ENCODE results near the gene BTBD2.

Gene BTBD2

DNA sequence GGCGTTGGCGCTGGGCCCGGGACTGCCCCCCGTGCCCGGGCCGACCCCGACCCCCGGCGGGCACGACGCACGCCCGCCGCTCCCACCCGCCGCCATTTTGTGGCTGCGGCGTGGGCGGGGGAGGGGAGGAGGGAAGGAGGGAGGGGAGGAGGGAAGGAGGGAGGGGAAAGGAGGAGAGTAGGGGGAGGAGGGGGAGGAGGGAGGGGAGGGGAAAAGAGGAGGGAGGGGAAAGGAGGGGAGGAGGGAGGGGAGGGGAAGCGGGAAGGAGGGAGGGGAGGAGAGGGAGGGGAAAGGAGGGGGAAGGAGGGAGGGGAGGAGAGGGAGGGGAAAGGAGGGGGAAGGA is at the start of gene BTBD2:
TSS of gene BTBD2 (minus strand) at position 107 of the 343 bp plus-strand sequence. CDS start at position 96, 11 bp downstream.
- in situ Hi-C loops (cut with MboI; ENCODE audit: low sequenced_read_pairs): no loop called here

DNA sequence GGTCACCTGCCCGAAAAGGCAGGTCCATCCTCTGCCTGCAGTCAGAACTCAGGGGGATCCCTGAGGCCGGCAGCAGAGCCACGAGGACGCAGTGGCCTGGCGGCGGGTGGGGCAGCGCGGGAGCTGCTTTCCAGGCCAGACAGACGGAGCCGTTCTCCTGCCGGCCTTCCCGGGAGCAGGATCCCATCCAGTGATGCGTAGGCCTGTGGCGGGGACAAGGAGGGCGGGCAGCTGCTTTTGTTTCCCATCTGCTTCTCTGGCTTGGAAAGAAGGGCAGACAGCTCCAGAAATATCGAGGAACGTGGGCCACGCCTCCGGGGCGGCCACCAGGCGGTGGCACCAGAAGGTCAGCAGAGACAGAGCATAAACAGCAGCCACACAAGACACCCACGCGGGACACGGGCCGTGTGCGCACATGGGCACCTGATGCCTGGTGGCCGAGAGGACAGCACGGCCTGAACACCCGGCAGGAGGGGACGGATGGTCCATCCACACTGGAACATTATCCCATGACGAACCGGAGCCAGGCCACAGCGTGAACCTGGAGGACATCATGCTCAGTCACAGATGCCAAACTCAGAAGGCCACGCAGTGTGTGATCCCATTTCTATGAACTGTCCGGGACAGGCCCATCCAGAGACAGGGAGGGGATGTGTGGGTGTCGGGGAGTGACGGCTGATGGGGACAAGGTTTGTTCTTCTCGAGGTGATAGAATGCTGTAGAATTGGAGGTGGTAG is 49.4 kb upstream of the BTBD2 start:
- in situ Hi-C loops (cut with MboI; ENCODE audit: low sequenced_read_pairs): no loop called here

DNA sequence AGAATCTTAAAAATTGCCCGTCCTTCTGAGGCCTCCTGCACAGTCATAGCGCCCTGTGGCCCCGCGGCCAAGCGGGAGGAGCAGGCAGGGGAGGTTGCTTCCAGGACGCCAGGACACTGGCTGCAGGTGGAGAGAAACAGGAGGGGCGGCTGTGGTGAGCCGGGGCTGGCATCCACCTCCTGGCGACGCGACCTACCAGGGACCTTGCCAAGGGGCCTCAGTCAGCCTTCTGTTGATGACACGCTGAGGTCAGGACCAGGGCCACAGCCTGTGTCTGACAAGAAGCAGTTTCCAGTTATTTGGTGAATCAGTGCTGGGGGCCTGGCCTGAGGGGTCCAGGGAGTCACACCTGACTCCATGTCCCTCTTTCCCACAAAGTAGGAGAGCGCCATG is 48.9 kb upstream of the BTBD2 start:
- in situ Hi-C loops (cut with MboI; ENCODE audit: low sequenced_read_pairs): no loop called here

DNA sequence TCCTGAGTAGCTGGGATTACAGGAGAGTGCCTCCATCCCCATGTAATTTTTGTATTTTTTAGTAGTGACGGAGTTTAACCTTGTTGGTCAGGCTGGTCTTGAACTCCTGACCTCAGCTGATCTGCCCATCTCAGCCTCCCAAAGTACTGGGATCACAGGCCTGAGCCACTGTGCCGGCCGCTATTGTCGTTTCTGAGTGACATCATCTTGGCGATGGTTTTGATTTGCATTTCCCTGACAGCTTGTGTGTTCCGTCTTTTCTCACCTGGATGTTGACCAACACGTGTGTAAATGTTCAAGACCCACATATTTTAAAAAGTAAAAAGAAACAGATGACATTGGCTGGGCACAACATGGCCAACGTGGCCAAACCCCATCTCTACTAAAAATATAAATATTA is 48.3 kb upstream of the BTBD2 start:
- in situ Hi-C loops (cut with MboI; ENCODE audit: low sequenced_read_pairs): no loop called here

DNA sequence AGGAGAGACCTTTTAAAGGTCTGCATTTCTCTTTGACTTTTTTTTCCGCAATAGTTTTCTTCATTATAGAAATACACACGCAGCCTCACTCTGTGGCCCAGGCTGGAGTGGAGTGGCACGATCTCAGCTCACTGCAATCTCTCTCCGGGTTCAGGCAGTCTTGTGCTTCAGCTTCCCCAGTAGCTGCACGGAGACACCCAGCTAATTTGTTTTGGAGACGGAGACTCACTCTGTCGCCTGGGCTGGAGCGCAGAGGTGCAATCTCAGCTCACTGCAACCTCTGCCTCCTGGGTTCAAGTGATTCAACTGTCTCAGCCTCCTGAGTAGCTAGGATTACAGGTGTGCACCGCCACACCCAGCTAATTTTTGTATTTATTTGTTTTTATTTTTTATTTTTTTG is 47.3 kb upstream of the BTBD2 start:
- in situ Hi-C loops (cut with MboI; ENCODE audit: low sequenced_read_pairs): no loop called here

DNA sequence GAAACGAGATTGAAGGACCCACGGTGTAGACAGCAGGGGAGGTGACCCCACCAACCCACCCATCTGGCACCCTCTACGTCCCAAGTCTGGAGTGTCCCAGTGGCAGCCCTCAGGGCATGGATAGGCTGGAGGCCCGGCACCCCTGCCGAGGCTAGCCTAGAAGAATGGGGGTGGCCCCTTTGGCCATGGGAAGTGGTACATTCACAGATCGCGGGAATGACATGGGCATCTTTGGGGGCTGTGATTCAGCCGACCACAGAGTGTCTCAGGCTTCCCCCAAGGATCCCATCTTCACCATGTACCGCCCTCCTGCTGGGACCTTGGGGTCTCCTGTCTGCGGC is 46.8 kb upstream of the BTBD2 start:
- in situ Hi-C loops (cut with MboI; ENCODE audit: low sequenced_read_pairs): no loop called here

DNA sequence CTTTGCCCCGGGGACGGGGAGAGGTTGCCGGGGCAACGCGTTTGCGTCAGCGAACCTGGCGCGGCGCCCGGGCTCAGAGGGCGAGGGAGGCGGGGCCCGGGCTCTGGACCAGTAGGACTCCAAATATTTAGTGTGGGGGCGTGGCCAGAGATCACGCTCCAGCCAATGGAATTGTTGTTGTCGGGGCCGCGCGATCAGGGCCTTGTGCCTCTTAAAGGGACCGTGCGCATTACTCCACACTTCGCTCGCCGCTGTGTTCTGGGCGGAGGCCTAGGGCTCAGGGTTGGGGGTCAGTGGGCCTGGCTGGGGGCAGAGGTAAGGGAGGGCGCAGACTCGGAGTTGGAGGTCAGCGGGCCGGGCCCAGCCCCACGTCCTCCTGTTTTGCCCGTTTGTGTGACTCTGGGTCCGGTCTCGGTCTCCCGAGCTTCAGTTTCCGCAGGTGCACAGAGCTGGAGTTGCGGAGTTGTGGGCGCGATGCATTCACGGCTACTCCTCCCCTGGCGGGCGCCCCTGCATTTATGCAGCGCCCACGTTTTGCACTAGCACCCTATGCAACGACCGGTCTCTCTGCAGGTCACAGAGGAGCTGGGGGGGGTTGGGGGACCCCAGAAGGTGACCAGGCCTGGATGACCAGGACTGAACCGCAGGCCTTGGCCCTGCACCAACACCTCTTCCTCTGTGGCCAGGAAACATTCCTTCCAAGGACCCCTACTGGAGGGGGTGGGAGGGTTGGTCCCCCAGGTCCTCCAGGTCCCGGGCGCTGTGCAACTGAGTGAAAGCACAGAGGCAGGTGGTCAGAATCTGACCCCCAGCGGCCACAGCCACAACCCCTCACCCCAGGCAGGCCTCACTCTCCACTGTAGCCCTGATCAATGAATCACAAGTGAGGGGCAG is 46.2 kb upstream of the BTBD2 start:
- in situ Hi-C loops (cut with MboI; ENCODE audit: low sequenced_read_pairs): no loop called here

DNA sequence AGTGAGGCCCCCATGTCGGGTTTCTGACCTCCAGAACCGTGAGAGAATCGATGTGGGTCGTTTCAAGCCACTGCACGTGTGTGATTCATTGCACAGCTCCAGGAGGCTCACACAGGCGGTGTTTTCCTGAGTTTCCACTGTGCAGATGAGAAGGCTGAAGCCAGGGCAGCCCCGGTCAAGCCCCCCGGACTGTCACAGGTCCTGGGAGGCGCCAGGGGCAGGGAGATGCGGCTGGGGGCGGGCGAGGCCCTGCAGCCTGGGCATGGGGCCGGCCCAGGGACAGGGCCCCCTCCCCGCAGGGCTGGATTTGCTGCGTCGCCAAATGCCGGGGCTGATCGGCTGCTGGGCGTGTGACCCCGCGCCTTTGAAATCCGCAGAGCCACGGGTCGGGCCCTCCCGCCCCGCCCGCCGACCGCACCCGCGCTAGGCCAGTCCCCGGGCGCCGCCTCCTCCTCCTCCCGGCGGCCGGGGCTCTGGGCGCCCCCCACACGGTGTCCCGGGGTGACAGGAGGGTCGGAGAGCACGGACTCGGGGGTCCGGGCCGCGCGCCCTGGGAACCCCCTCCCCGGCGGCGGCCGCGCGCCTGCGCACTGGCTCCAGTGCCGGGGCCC is 45.5 kb upstream of the BTBD2 start:
- in situ Hi-C loops (cut with MboI; ENCODE audit: low sequenced_read_pairs): no loop called here

DNA sequence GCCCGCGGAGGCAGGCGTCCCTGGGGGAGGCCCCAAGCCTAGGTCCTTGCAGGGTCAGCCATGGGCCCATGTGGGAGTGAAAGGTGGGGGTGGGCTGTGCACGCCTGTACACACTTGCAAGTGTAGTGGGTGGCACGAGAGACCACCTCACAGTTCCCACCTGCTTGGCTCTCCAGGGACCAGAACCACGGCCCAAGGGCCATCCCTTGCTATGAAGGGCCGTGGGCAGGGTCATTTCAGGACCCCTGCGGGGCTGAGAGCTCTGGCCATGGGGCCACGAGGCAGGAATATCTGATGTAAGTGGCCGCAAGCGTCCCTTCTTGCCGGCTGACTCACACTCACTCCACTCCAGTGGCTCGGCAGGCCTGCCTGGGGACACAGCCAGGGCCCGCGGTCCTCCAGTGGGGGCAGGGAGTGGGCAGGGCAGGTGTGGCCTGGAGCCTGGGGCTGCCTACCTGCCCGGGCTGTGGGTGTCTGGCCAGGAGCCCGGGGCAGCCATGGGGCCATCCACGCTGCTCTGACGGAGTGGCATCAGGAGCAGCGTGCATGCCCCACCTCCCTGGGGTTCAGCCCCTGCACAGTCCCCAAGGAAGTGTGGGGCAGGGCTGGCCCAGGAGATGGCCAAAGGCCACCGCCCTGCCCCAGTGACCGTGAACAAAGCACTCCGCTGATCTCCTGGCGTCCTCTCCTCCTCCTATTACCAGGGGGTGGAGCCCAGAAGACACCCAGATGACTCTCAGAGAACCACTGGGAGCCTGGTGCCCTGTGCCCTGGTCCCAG is 44.1 kb upstream of the BTBD2 start:
- in situ Hi-C loops (cut with MboI; ENCODE audit: low sequenced_read_pairs): no loop called here

DNA sequence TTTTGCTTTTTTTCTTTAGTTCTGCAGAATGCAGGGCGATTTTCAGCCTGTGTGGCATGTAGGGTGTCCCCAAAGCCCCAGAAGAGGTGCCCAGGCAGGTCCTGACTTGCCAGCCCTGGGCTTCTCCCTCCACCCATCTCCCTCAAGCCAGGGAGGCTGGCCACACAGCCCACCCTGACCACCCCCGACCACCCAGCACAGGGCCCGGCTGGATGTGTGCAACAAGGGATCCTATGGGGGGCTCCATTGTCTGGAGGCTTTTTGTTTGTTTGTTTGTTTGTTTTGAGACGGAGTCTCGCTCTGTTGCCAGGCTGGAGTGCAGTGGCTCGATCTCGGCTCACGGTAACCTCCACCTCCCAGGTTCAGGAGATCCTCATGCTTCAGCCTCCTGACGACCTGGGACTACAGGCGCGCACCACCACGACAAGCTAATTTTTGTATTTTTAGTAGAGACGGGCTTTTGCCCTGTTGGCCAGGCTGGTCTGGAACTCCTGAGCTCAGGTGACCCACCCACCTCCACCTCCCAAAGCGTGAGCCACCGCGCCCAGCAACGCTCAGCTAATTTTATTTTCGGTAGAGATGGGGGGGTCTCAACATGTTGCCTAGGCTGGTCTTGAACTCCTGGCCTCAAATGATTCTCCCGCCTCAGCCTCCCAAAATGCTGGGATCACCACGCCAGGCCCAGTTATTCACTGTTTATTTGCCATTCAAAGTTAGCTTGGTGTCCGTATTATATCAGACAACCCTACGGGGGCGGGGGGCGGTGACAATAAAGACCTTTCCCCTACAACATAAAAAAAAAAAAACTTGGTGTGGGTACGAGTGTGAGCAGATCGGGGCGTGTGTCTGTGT is 43.3 kb upstream of the BTBD2 start:
- in situ Hi-C loops (cut with MboI; ENCODE audit: low sequenced_read_pairs): no loop called here

DNA sequence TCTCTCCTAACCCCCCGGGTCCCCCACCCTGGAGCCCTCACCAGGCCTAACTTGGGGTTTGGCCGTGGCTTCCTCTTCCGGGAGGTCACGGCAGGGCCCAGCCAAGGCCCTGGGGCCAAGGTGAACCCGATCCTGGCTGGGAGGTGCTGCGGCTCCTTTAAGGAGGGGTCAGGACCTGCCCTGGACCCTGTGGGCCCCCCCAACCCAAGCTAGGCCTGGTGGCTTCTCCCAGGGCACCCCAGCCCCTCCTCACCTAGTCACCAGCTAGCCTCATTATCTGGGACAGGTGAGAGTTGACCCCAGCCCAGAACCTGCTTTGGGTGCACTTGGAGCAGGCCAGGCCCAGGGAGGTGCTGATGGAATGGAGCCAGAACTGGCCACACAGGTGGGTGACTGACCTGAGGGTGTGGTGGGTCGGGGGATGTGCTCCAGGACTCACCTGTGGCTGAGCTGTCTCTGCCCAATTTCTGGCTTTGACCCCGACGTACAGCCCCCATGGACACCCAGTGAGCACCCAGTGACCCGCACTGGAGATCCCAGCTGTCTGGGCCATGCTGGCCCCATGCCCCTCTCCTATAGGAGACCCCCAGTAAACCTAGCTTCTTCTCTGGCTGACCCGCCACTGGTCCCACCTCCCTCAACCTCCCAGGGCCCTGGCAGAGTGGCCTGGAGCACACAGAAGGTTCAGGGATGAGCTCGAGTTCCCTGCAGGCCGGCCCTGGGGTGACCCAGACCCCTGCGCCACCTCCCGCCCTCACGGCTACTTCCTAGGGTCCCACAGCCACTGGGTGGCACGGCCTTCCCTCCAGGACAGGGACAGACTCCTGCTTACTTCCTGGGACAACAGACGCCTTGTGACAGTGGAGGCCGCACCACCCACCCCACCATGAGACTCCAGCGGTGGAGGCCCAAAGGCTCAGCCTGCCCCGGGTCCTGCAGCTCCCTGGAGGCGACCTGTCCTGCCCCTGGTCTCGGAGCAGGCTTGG is 42.3 kb upstream of the BTBD2 start:
- in situ Hi-C loops (cut with MboI; ENCODE audit: low sequenced_read_pairs): no loop called here

DNA sequence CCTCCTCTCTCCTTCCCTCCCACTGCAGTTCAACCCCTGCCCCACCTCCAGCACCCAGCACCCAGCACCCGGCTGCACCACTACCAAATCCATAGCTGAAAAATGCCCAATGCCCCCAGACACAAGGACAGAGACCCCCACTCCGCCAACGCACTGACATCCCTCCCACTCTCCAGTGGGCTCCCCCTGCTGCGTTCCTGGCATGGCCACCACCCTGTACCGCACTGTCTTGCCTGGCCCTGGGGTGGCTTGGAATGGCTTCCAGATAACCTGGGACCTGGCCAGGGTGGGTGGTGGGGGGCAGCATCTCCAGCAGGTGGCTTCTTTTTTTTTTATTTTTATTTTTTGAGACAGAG is 41.3 kb upstream of the BTBD2 start:
- in situ Hi-C loops (cut with MboI; ENCODE audit: low sequenced_read_pairs): no loop called here

DNA sequence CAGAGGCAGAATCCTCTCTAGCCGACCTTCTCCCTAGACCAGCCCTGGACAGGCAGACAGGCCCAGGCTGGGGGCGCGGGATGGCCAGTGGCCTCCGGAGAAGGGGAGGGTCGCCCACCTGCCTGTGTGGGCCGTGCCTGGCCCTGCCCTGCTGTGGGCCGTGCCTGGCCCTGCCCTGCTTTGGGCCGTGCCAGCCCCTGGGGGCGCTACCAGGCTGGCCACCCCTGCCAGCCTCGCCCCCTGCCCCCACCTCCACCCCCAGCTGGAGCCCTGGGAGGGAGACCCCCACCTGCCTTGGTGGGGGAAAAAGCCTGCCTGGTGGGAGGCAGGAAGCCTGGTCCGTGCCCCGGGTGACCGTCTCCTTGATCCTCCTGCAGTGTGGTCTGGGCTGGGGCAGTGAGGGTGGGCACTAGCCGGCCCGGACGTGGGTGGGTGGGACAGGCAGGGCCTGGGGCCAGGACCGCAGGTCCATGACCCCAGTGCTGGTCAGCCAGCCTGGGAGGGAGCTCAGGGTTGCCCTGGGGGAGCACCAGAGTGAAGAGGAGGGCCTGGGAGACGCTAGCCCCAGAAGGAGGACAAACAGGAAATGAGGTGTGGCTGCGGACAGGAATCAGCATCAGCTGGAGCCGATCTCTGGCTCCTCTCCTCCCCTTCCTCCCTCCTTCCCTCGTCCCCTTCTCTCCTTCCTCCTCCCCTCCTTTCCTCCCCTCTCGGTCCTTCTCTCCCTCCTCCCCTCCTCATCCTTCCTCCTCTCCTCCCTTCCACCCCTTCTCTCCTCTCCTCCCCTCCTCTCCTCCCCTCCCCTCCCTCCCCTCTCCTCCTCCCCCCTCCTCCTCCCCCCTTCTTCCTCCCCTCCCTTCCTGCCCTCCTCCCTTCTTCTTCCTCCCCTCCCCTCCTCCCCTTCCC is 40.7 kb upstream of the BTBD2 start:
- in situ Hi-C loops (cut with MboI; ENCODE audit: low sequenced_read_pairs): no loop called here

DNA sequence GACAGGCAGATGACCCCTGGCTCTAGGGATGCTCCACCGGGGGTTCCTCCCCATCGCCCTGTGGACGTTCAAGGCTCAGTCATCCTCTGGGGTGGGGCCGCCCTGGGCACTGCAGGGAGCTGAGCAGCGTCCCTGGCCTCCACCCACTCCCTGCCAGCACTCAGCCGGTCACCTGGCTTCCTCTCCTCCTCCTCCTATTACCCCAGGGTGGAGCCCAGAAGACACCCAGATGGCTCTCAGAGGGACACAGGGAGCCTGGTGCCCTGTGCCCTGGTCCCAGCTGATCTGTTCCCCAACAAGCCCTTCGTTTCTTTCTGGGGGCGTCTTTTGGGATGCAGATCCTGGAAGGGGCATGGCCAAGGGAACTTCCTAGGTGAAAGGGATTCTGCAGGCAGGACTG is 39.2 kb upstream of the BTBD2 start:
- in situ Hi-C loops (cut with MboI; ENCODE audit: low sequenced_read_pairs): no loop called here

DNA sequence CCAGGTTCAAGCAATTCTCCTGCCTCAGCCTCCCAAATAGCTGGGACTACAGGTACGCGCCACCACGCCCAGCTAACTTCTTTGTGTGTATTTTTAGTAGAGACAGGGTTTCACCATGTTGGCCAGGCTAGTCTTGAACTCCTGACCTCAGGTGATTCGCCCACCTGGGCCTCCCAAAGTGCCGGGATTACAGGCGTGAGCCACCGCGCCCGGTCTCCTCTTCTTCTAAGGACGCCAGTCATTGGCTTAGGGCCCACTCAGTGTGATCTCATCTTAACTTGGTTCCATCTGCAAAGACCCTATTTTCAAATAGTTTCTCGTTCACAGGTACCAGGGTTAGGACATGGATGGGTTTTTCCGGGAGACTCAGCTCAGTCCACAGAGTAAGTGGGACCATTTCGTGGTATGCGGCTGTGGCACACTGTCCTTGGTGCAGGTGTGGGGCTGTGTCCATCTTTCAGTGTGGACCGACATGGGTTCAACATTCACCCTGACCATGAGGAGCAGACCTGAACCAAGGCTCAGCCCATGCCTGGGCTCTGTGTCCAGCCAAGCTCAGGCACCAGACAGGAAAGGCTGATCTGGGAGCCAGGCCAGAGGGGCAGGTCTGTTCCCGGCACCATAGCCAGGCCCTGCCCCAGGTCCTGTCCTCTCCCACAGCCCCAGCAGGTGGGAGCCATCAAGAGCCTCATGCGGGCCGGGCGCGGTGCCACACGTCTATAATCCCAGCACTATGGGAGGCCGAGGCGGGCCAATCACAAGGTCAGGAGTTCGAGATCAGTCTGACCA is 38.3 kb upstream of the BTBD2 start:
- in situ Hi-C loops (cut with MboI; ENCODE audit: low sequenced_read_pairs): no loop called here

DNA sequence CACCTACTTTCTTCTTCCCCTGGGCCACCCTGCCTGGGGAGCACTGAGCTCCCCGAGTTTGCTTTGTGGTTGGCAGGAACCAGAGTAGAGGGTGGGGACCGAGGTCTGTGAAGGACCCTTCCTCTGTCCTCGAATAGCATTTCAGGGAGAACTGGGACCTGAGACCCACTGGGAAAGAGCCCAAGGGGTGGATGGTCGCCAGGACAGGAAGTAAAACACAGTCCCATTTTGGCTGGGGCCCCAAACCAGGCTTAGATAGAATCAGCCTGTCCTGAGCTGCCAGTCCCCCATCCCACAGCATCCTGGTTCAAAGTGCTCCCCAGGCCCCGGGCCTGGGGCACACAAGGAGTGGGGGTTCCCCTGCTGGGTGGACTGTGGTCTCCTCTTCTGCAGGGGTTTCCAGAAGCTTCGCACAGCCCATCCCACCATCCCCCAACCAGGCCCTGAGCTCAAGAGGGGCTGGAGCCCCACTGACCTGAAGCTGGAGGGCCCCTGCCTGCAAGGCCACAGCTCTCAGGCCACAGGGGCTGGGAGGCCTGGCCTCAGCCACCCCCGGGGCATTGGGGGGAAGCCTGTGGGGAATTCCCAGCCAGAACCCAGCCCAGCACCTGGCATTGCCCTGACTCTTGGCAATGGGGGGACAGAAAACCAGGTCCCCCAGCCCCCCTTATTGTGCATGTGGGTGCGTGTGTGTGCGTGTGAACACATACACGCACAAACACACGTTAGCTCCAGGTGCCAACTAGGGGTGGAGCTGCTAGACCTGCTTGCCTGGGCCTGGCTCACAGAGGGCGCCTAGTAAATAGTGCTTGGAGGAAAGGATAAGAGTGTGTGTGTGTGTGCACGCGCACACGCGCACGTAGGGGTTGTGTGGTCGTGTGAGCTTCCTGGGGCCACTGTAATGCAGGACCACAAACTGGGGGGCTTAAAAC is 36.5 kb upstream of the BTBD2 start:
- in situ Hi-C loops (cut with MboI; ENCODE audit: low sequenced_read_pairs): no loop called here

Data from HL-60/S4 (cell line).